ENCODE data around the gene SORCS2. TPM values are rescaled to one million over a fixed set of nuclear protein-coding genes. Genes with fewer than 3 reads are reported as not detected.
A peak's percentile ranks its signal among the peaks of the same experiment; 100 is the strongest.

Gene SORCS2
- total RNA-seq, 1 donor from 2014 or later, result 7.2 TPM

- intact Hi-C loops (cut with DNase I), result no loop called here
- H3K36me3 ChIP-seq, result no peaks in the 10 kb centered on the region
- peaks cover 3% of the 10 kb centered on the region for H3K4me1 ChIP-seq
- no peak overlapping the region for H3K27ac ChIP-seq
- H3K27me3 ChIP-seq, result no peaks in the 10 kb centered on the region
- DNase-seq (no peak), ATAC-seq (no peak)
- no peak overlapping the region for H3K4me3 ChIP-seq
- no peaks in the 10 kb centered on the region for H3K9me3 ChIP-seq
- no peak for TF ChIP-seq CTCF (IDR thresholded peaks at IDR 0.05)
Measured at GRCh38 chr4:7228734-7229133, 36.4 kb downstream of the SORCS2 start.

- no peak overlapping the region for H3K27ac ChIP-seq
- no peak overlapping the region for H3K4me3 ChIP-seq
- intact Hi-C loops (cut with DNase I), result no loop called here
- no peaks in the 10 kb centered on the region for H3K36me3 ChIP-seq
- no peaks in the 10 kb centered on the region for H3K4me1 ChIP-seq
- no peaks in the 10 kb centered on the region for H3K9me3 ChIP-seq
- H3K27me3 ChIP-seq, result no peaks in the 10 kb centered on the region
- no peak for ATAC-seq
- no peak for DNase-seq
- no peak for TF ChIP-seq CTCF (IDR thresholded peaks at IDR 0.05)
Measured at GRCh38 chr4:7232061-7232650, 39.8 kb downstream of the SORCS2 start.

GRCh38 chr4:7233006-7233580 is 40.8 kb downstream of the SORCS2 start:
- Histone ChIP-seq H3K9me3 (no peaks in the 10 kb centered on the region), H3K4me3 (no peak overlapping the region), H3K36me3 (no peaks in the 10 kb centered on the region), H3K4me1 (no peaks in the 10 kb centered on the region), H3K27ac (no peak overlapping the region), H3K27me3 (no peaks in the 10 kb centered on the region)
- intact Hi-C loops (cut with DNase I), result no loop called here
- DNase-seq (no peak), ATAC-seq (peak; percentile 5)
- TF ChIP-seq CTCF (IDR thresholded peaks at IDR 0.05), result no peak

- no peaks in the 10 kb centered on the region for H3K9me3 ChIP-seq
- intact Hi-C loops (cut with DNase I), result no loop called here
- H3K4me3 ChIP-seq, result no peak overlapping the region
- no peak overlapping the region for H3K27ac ChIP-seq
- no peaks in the 10 kb centered on the region for H3K4me1 ChIP-seq
- ATAC-seq (no peak), DNase-seq (no peak)
- TF ChIP-seq CTCF (IDR thresholded peaks at IDR 0.05), result no peak
- H3K36me3 ChIP-seq, result no peaks in the 10 kb centered on the region
- no peaks in the 10 kb centered on the region for H3K27me3 ChIP-seq
Measured at GRCh38 chr4:7233601-7234000, 41.3 kb downstream of the SORCS2 start.

- H3K36me3 ChIP-seq, result no peaks in the 10 kb centered on the region
- no peaks in the 10 kb centered on the region for H3K4me1 ChIP-seq
- ATAC-seq (no peak), DNase-seq (no peak)
- H3K4me3 ChIP-seq, result no peak overlapping the region
- TF ChIP-seq CTCF (IDR thresholded peaks at IDR 0.05), result no peak
- no peaks in the 10 kb centered on the region for H3K27me3 ChIP-seq
- intact Hi-C loops (cut with DNase I), result no loop called here
- no peak overlapping the region for H3K27ac ChIP-seq
- no peaks in the 10 kb centered on the region for H3K9me3 ChIP-seq
Measured at GRCh38 chr4:7234355-7235029, 42.2 kb downstream of the SORCS2 start.
